K562 (cell line): ENCODE results near the gene KEL. TPM values are rescaled to one million over a fixed set of nuclear protein-coding genes. Genes with fewer than 3 reads are reported as not detected.
A peak's percentile ranks its signal among the peaks of the same experiment; 100 is the strongest.

ENCODE experiments used
- ATF3 ChIP-seq, 2 experiments: fragments of 450-650 bp in 1 of 2; sonication (generic) in 1 of 2; formaldehyde crosslinking in 1 of 2; IDR thresholded peaks in 1 of 2; conservative IDR thresholded peaks in 1 of 2; 2 replicates each; pipeline versions ENCODE4 v1.6.1 to v1.8.1; 2016 to 2023; ENCODE audit warnings: mild to moderate bottlenecking in 2 of 2, moderate library complexity in 2 of 2, inconsistent platforms in 1 of 2, missing genetic modification reagents in 1 of 2
- C11orf30 ChIP-seq: fragments of 450-650 bp; IDR thresholded peaks from 2 replicates; pipeline ENCODE4 v1.6.1; 2016; ENCODE audit warnings: low read depth, mild to moderate bottlenecking
- CC2D1A ChIP-seq: fragments of 450-650 bp; IDR thresholded peaks from 2 replicates; pipeline ENCODE4 v1.6.1; 2017; ENCODE audit warnings: mild to moderate bottlenecking
- FUS ChIP-seq: fragments of 200-400 bp; formaldehyde crosslinking; optimal IDR thresholded peaks from 2 replicates; pipeline ENCODE3; 2017; ENCODE audit warnings: low read depth, low read length
- HCFC1 ChIP-seq: IDR thresholded peaks from 2 replicates; pipeline ENCODE4 v1.6.1; 2012; ENCODE audit warnings: low read depth, low read length, improper control_type of control experiment
- HDAC1 ChIP-seq, 2 experiments: fragments of 450-650 bp; IDR thresholded peaks; 2 replicates each; pipeline ENCODE4 v1.6.1; 2016 to 2017; ENCODE audit warnings: inconsistent platforms in 1 of 2, mild to moderate bottlenecking in 1 of 2, moderate library complexity in 1 of 2
- HLTF ChIP-seq: fragments of 450-650 bp; IDR thresholded peaks from 2 replicates; pipeline ENCODE4 v1.6.1; 2016
- MEF2A ChIP-seq: IDR thresholded peaks from 2 replicates; pipeline ENCODE4 v1.6.1; 2011; ENCODE audit warnings: low read depth, mild to moderate bottlenecking, low read length, moderate library complexity; ENCODE audit not compliant: control insufficient read depth
- NR2C1 ChIP-seq, 2 experiments: fragments of 450-650 bp; IDR thresholded peaks; 2 replicates each; pipeline ENCODE4 v1.6.1; 2017; ENCODE audit warnings: mild to moderate bottlenecking in 2 of 2, antibody characterized with exemption in 1 of 2, inconsistent platforms in 1 of 2, missing compliant biosample characterization in 1 of 2, missing genetic modification characterization in 1 of 2
- NR3C1 ChIP-seq: sonication (generic); formaldehyde crosslinking; IDR thresholded peaks from 2 replicates; pipeline ENCODE4 v1.8.1; 2022; ENCODE audit warnings: missing genetic modification reagents
- NR4A1 ChIP-seq, 2 experiments: fragments of 250-450 bp in 1 of 2; fragments of 450-650 bp in 1 of 2; sonication (Bioruptor Pico) in 1 of 2; IDR thresholded peaks; 2 replicates each; pipeline versions ENCODE4 v1.4.0 to v1.6.1; 2016 to 2020; ENCODE audit warnings: mild to moderate bottlenecking in 2 of 2, missing compliant biosample characterization in 1 of 2, missing genetic modification characterization in 1 of 2, moderate library complexity in 1 of 2
- RBM15 ChIP-seq: fragments of 200-400 bp; formaldehyde crosslinking; IDR thresholded peaks from 2 replicates; pipeline ENCODE4 v1.6.1; 2018; ENCODE audit warnings: mild to moderate bottlenecking, low read length, moderate library complexity; ENCODE audit not compliant: insufficient read depth
- SAFB ChIP-seq: fragments of 200-400 bp; formaldehyde crosslinking; IDR thresholded peaks from 2 replicates; pipeline ENCODE4 v1.6.1; 2017; ENCODE audit warnings: low read depth, low read length, borderline replicate concordance
- TEAD2 ChIP-seq: fragments of 450-650 bp; IDR thresholded peaks from 2 replicates; pipeline ENCODE4 v1.6.1; 2016; ENCODE audit warnings: missing genetic modification characterization, control low read depth, missing compliant biosample characterization
- ZBTB40 ChIP-seq, 2 experiments: fragments of 450-650 bp in 1 of 2; sonication (generic) in 1 of 2; formaldehyde crosslinking in 1 of 2; IDR thresholded peaks; 2 replicates each; pipeline versions ENCODE4 v1.7.1 to v1.9.0; 2016 to 2022; ENCODE audit warnings: inconsistent platforms in 1 of 2, mild to moderate bottlenecking in 1 of 2, missing genetic modification reagents in 1 of 2
- ZNF197 ChIP-seq: fragments of 200-800 bp; sonication (Bioruptor generic); IDR thresholded peaks from 2 replicates; pipeline ENCODE4 v1.6.1; 2016; ENCODE audit warnings: low read depth, missing genetic modification characterization, missing compliant biosample characterization
- ZNF551 ChIP-seq: fragments of 250-450 bp; sonication (Bioruptor Pico); IDR thresholded peaks from 2 replicates; pipeline ENCODE4 v1.5.0; 2021; ENCODE audit warnings: mild to moderate bottlenecking, moderate library complexity
- polyA plus RNA-seq, 8 experiments: library from polyadenylated mRNA; depleted of rRNA in 4 of 8; stranded (reverse) in 5 of 8; unstranded in 3 of 8; fragments of >200 nt; fragmentation: Nextera tagmentation in 2 of 8; fragmentation: Illumina TruSeq in 1 of 8; extraction: Ambion mirVana in 2 of 8; extraction: Trizol in 1 of 8; gene quantifications; 2 replicates each; pipeline versions ENCODE4 v1.2.1 to v1.2.3, GENCODE V29; 2011 to 2014; ENCODE audit warnings: inconsistent platforms in 1 of 8, missing spikeins in 1 of 8
- total RNA-seq, 7 experiments: library from RNA; depleted of rRNA in 6 of 7; stranded (reverse); fragments of >200 nt in 6 of 7; fragmentation: Illumina TruSeq in 2 of 7; extraction: Trizol in 2 of 7; gene quantifications; 2 replicates each; pipeline versions ENCODE4 v1.2.1 to v1.2.3, GENCODE V29; 2011 to 2021; ENCODE audit warnings: low replicate concordance in 1 of 7

Gene KEL
- total and polyA plus RNA-seq, 9 of the 15 experiments (the other 6 are each of a cell fraction or from before 2014, with no cell fraction given) = 9.0 to 47.4 (median 22.2) TPM

DNA sequence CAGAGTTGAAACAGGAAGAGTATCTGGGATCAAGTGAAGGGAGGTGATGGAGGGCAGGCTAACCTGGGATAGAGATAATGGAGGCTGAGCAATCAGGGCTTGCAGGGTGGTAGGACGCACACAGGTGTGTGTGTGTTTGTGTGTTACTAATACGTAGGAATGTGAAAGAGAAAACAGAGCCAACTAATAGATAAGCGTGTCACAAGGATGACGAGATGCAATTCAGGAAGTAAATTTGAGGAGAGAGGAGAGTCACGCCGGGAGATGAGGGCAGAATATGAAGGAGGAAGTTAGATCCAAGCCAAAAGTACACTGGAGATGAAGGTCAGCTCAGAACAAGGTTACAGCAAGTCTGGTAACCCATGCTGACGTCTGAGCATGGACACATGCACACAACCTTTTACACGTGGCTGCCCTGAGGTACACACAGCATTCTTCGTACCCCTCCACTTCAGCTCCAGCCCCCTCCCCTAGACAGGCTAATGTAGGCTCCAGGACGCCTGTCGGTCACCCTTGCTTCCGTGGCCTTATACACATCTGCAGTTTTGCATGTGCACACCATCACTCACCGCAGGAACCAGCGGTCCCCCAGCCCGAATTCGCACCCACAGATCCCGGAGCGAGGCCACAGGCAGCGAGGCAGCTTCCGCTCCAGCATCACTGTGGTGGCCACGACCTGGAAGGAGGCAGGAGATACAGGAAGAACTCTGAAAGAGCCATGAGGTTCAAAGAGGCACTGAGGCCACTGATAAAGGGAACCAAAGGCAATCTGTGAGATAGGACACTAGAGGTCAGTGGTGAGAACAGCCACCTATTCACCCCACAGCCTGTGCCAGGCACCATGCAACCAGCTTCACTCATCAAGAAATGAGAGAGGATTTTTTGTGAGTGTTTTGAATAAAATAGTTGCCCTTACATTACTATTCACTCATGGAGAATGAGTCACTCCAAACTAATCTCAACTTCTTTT lies 53.0 kb downstream of the KEL start (continued):
- TF ChIP-seq ZBTB40 (IDR thresholded peaks at IDR 0.05) (no peak), ZBTB40 (CRISPR knock-in tag; IDR thresholded peaks at IDR 0.05) (no peak), SAFB (no peak), HLTF (no peak), FUS (no peak), NR3C1 (CRISPR knock-in tag) (no peak), ATF3 (IDR thresholded peaks at IDR 0.05) (no peak), ATF3 (CRISPR knock-in tag; conservative IDR thresholded peaks at IDR 0.05) (0 out of 2 replicates have a peak, but pooled peaks have one; percentile 8), MEF2A (no peak), RBM15 (no peak), ZNF551 (no peak), NR4A1 (CRISPR knock-in tag; IDR thresholded peaks at IDR 0.05) (no peak), NR4A1 (tag; IDR thresholded peaks at IDR 0.05) (no peak), NR2C1 (IDR thresholded peaks at IDR 0.05) (no peak), NR2C1 (tag; IDR thresholded peaks at IDR 0.05) (no peak), TEAD2 (tag) (no peak), CC2D1A (no peak), ZNF197 (CRISPR knock-in tag) (no peak), HCFC1 (no peak), HDAC1 (IDR thresholded peaks at IDR 0.05) (no peak), C11orf30 (no peak)
